Hippocampal formation (tissue), 2 donors: ENCODE data around the gene LRRC23.
A peak's percentile ranks its signal among the peaks of the same experiment; 100 is the strongest.

Experiments
- DNase-seq, 2 donors: peaks; one replicate each; lab custom pipeline; 2025; lab: John Stamatoyannopoulos, UW

Gene LRRC23

GRCh38 chr12:6925540-6926279 lies 21.1 kb downstream of the LRRC23 start:
- DNase-seq: peak; percentile 64 to 71

GRCh38 chr12:6927379-6928021 lies 22.9 kb downstream of the LRRC23 start, which contains the start of gene ATN1:
Gene ATN1 (plus strand): TSS chr12:6927959. CDS start chr12:6934002, 6,043 bp downstream.
- DNase-seq: peak; percentile 80 to 87

- no peak for DNase-seq
Measured at GRCh38 chr12:6928022-6928702, 23.5 kb downstream of the LRRC23 start.

- DNase-seq: no peak
Measured at GRCh38 chr12:6928703-6929407, 24.2 kb downstream of the LRRC23 start.

GRCh38 chr12:6929466-6930452 lies 25.1 kb downstream of the LRRC23 start:
- no peak for DNase-seq

GRCh38 chr12:6932766-6933165 lies 28.1 kb downstream of the LRRC23 start:
- no peak for DNase-seq

- DNase-seq: no peak
Measured at GRCh38 chr12:6934110-6934509, 29.5 kb downstream of the LRRC23 start.

- DNase-seq: no peak
Measured at GRCh38 chr12:6935371-6936193, 31.0 kb downstream of the LRRC23 start.

GRCh38 chr12:6936194-6936635 lies 31.6 kb downstream of the LRRC23 start:
- no peak for DNase-seq

- DNase-seq: no peak
Measured at GRCh38 chr12:6936636-6937480, 32.2 kb downstream of the LRRC23 start.

GRCh38 chr12:6937481-6938352 lies 33.1 kb downstream of the LRRC23 start:
- DNase-seq: peak; percentile 90 to 96

- DNase-seq: no peak
Measured at GRCh38 chr12:6938353-6939190, 34.0 kb downstream of the LRRC23 start.

GRCh38 chr12:6939191-6939540 lies 34.5 kb downstream of the LRRC23 start:
- no peak for DNase-seq

GRCh38 chr12:6941267-6941666 lies 36.6 kb downstream of the LRRC23 start:
- DNase-seq: no peak

- DNase-seq: no peak
Measured at GRCh38 chr12:6941782-6942181, 37.2 kb downstream of the LRRC23 start.

- DNase-seq: no peak
Measured at GRCh38 chr12:6942331-6942665, 37.7 kb downstream of the LRRC23 start.

GRCh38 chr12:6943389-6943721 lies 38.7 kb downstream of the LRRC23 start:
- peak; percentile 83 to 89 for DNase-seq
